ENCODE data around the gene CCDC174.

The CCDC174 gene

GRCh38 chr3:14658978-14659377, 7.4 kb downstream of the CCDC174 start:
- no peak for DNase-seq

GRCh38 chr3:14660942-14661341, 9.4 kb downstream of the CCDC174 start:
- DNase-seq: no peak

GRCh38 chr3:14663396-14664135, 12.0 kb downstream of the CCDC174 start:
- no peak for DNase-seq

GRCh38 chr3:14664170-14664569, 12.6 kb downstream of the CCDC174 start:
- no peak for DNase-seq

GRCh38 chr3:14672588-14672987, 21.0 kb downstream of the CCDC174 start:
- DNase-seq: no peak

GRCh38 chr3:14674841-14675240, 23.3 kb downstream of the CCDC174 start, which contains the start of gene C3orf20:
TSS of gene C3orf20 (plus strand) at chr3:14675141. CDS start at chr3:14682714, 7,573 bp downstream.
- no peak for DNase-seq

- no peak for DNase-seq
These were observed 25.3 kb downstream of the CCDC174 start for GRCh38 chr3:14676881-14677280.

GRCh38 chr3:14678015-14678503, 26.5 kb downstream of the CCDC174 start:
- DNase-seq: no peak

- no peak for DNase-seq
These were observed 28.6 kb downstream of the CCDC174 start for GRCh38 chr3:14680115-14680514.

- DNase-seq: no peak
These were observed 29.2 kb downstream of the CCDC174 start for GRCh38 chr3:14680716-14681115.

GRCh38 chr3:14684447-14684846, 32.9 kb downstream of the CCDC174 start:
- DNase-seq: no peak

- DNase-seq: no peak
These were observed 33.6 kb downstream of the CCDC174 start for GRCh38 chr3:14685179-14685578.

GRCh38 chr3:14687360-14687759, 35.8 kb downstream of the CCDC174 start:
- DNase-seq: no peak

GRCh38 chr3:14688525-14688924, 37.0 kb downstream of the CCDC174 start:
- no peak for DNase-seq

- DNase-seq: no peak
These were observed 37.9 kb downstream of the CCDC174 start for GRCh38 chr3:14689247-14689980.

GRCh38 chr3:14691239-14691638, 39.7 kb downstream of the CCDC174 start:
- DNase-seq: no peak

- DNase-seq: no peak
These were observed 40.2 kb downstream of the CCDC174 start for GRCh38 chr3:14691719-14692118.

- no peak for DNase-seq
These were observed 47.2 kb downstream of the CCDC174 start for GRCh38 chr3:14698601-14699244.

GRCh38 chr3:14699643-14700042, 48.1 kb downstream of the CCDC174 start:
- no peak for DNase-seq

- no peak for DNase-seq
These were observed 49.3 kb downstream of the CCDC174 start for GRCh38 chr3:14700891-14701290.

GRCh38 chr3:14701676-14702075, 50.1 kb downstream of the CCDC174 start:
- no peak for DNase-seq

GRCh38 chr3:14703128-14703750, 51.7 kb downstream of the CCDC174 start:
- DNase-seq: no peak

- no peak for DNase-seq
These were observed 52.2 kb downstream of the CCDC174 start for GRCh38 chr3:14703791-14704190.

All from kidney glomerular epithelial cell (primary cell).